Loucy (cell line): Measurements from ENCODE around the gene GFRA1.

Experiments
- H2AFZ ChIP-seq: fragments of 200-600 bp; sonication (generic); 2 replicates; pipeline ENCODE4 v1.6.0; 2016; ENCODE audit warnings: antibody characterized with exemption, mild to moderate bottlenecking, low read length, moderate library complexity
- H3F3A ChIP-seq: fragments of 200-600 bp; 2 replicates; pipeline ENCODE4 v1.6.0; 2016; ENCODE audit warnings: antibody characterized with exemption, low read depth, mild to moderate bottlenecking
- H3K27me3 ChIP-seq: fragments of 200-600 bp; sonication (generic); 2 replicates; pipeline ENCODE4 v1.6.1; 2014; ENCODE audit warnings: low read length, mild to moderate bottlenecking; ENCODE audit not compliant: insufficient read depth, poor library complexity, severe bottlenecking
- H3K36me3 ChIP-seq: fragments of 200-600 bp; sonication (generic); 2 replicates; pipeline ENCODE4 v1.6.1; 2016; ENCODE audit warnings: low read length; ENCODE audit not compliant: insufficient read depth
- H3K4me1 ChIP-seq: fragments of 200-600 bp; sonication (generic); 2 replicates; pipeline ENCODE4 v1.5.1; 2014; ENCODE audit warnings: low read length, mild to moderate bottlenecking; ENCODE audit not compliant: insufficient read depth, poor library complexity, severe bottlenecking
- H3K4me2 ChIP-seq: fragments of 200-600 bp; sonication (generic); 2 replicates; pipeline ENCODE4 v1.6.0; 2014; ENCODE audit warnings: antibody characterized with exemption, low read length, low read depth, mild to moderate bottlenecking; ENCODE audit not compliant: poor library complexity, severe bottlenecking
- H3K4me3 ChIP-seq: fragments of 200-600 bp; sonication (generic); 2 replicates; pipeline ENCODE4 v1.5.1; 2014; ENCODE audit warnings: low read length, mild to moderate bottlenecking, mixed read lengths; ENCODE audit not compliant: poor library complexity, severe bottlenecking
- H3K79me2 ChIP-seq: fragments of 200-600 bp; sonication (generic); 2 replicates; pipeline ENCODE4 v1.6.1; 2014; ENCODE audit warnings: low read length; ENCODE audit not compliant: insufficient read depth
- H3K9ac ChIP-seq: fragments of 200-600 bp; sonication (generic); 2 replicates; pipeline ENCODE4 v1.6.0; 2014; ENCODE audit warnings: mild to moderate bottlenecking, low read depth, low read length, moderate library complexity; ENCODE audit not compliant: poor library complexity, severe bottlenecking
- H3K9me2 ChIP-seq: fragments of 200-600 bp; sonication (generic); replicated peaks from 2 replicates; pipeline ENCODE4 v1.6.1; 2016; ENCODE audit warnings: low read depth, low read length, mixed read lengths
- H3K9me3 ChIP-seq: fragments of 200-600 bp; sonication (generic); 2 replicates; pipeline ENCODE4 v1.6.1; 2014; ENCODE audit warnings: mild to moderate bottlenecking, antibody characterized with exemption, low read length, low read depth; ENCODE audit not compliant: insufficient read depth
- H4K20me1 ChIP-seq: fragments of 200-600 bp; sonication (generic); 2 replicates; pipeline ENCODE4 v1.6.0; 2014; ENCODE audit warnings: antibody characterized with exemption, low read length, mild to moderate bottlenecking; ENCODE audit not compliant: insufficient read depth, poor library complexity, severe bottlenecking
- CTCF ChIP-seq: fragments of 200-600 bp; sonication (generic); conservative IDR thresholded peaks from 2 replicates; pipeline ENCODE4 v1.5.1; 2014; ENCODE audit warnings: mild to moderate bottlenecking, antibody characterized with exemption, low read length
- EZH2phosphoT487 ChIP-seq: fragments of 200-600 bp; IDR thresholded peaks from 2 replicates; pipeline ENCODE4 v1.6.1; 2018; ENCODE audit warnings: antibody characterized with exemption, mild to moderate bottlenecking, moderate library complexity, borderline replicate concordance

The GFRA1 gene

GRCh38 chr10:116011929-116012328, 261.1 kb downstream of the GFRA1 start:
- Histone ChIP-seq H3K79me2 (no peaks in the 10 kb centered on the region), H3K4me2 (no peak overlapping the region)
- no peak for TF ChIP-seq CTCF

GRCh38 chr10:116007256-116007891, 265.6 kb downstream of the GFRA1 start:
- H3K79me2 ChIP-seq, result no peaks in the 10 kb centered on the region
- H3K4me3 ChIP-seq, result no peak overlapping the region
- peaks cover 4% of the 10 kb centered on the region for H3K4me1 ChIP-seq
- no peaks in the 10 kb centered on the region for H3K27me3 ChIP-seq
- no peaks in the 10 kb centered on the region for H4K20me1 ChIP-seq
- H3K9me3 ChIP-seq, result no peaks in the 10 kb centered on the region
- TF ChIP-seq CTCF (no peak), EZH2phosphoT487 (no peak)
- no peak overlapping the region for H3K9ac ChIP-seq
- H3F3A ChIP-seq, result no peaks in the 10 kb centered on the region
- no peak overlapping the region for H3K4me2 ChIP-seq
- H3K36me3 ChIP-seq, result no peaks in the 10 kb centered on the region
- H3K9me2 ChIP-seq, result no peaks in the 10 kb centered on the region
- H2AFZ ChIP-seq, result no peak overlapping the region

More at GRCh38 chr10:116011929-116012328, 261.1 kb downstream of the GFRA1 start:
- Histone ChIP-seq H4K20me1 (no peaks in the 10 kb centered on the region), H2AFZ (no peak overlapping the region), H3K4me3 (no peak overlapping the region), H3K9me2 (no peaks in the 10 kb centered on the region), H3K4me1 (peaks cover 6% of the 10 kb centered on the region), H3K9ac (no peak overlapping the region), H3K27me3 (no peaks in the 10 kb centered on the region), H3F3A (no peaks in the 10 kb centered on the region), H3K9me3 (no peaks in the 10 kb centered on the region), H3K36me3 (no peaks in the 10 kb centered on the region)
